ENCODE results near the gene BMI1. TPM values are rescaled to one million over a fixed set of nuclear protein-coding genes. Genes with fewer than 3 reads are reported as not detected.

The BMI1 gene
- polyA plus RNA-seq, 3 donors: 15.5 to 35.5 (median 25.0) TPM

Other genes with a start within 250 kb of the BMI1 start
- not detected for gene EBLN1, start 103.1 kb upstream of the BMI1 start, polyA plus RNA-seq
- 10 to 100 TPM; 30.2 to 65.8 (median 48.4) TPM for gene COMMD3, start 4.7 kb upstream of the BMI1 start, polyA plus RNA-seq
- gene SPAG6, start 24.4 kb downstream of the BMI1 start, polyA plus RNA-seq: under 1 TPM in 1 of 3 donors, not detected in 2; 0.06 TPM